Esophagus squamous epithelium (tissue), 5 donors: ENCODE data around the gene GLIPR1L1. TPM values are rescaled to one million over a fixed set of nuclear protein-coding genes. Genes with fewer than 3 reads are reported as not detected.
"Not testable (repeated sequence)": the region's sequence is repeated elsewhere in the genome, so short reads cannot be mapped to it uniquely, and the experiment has no call there.

Experiments
- DNase-seq: peaks from one replicate; lab custom pipeline; 2025; lab: John Stamatoyannopoulos, UW
- H3K27ac ChIP-seq, 4 donors: fragments of 200-600 bp; sonication (generic); one replicate each; pipeline ENCODE4 v1.5.1; 2016 to 2019; ENCODE audit warnings: mild to moderate bottlenecking in 1 of 4
- H3K27me3 ChIP-seq, 4 donors: fragments of 200-600 bp; sonication (generic); 1 replicate in 3 of 4; 2 replicates in 1 of 4; pipeline versions ENCODE4 v1.5.1 to v1.6.0; 2017 to 2021; ENCODE audit warnings: antibody characterized with exemption in 1 of 4
- H3K36me3 ChIP-seq, 3 donors: fragments of 200-600 bp; sonication (generic); one replicate each; pipeline ENCODE4 v1.5.1; 2016 to 2019
- H3K4me1 ChIP-seq, 3 donors: fragments of 200-600 bp; sonication (generic); one replicate each; pipeline ENCODE4 v1.5.1; 2017 to 2019
- H3K4me3 ChIP-seq, 4 donors: fragments of 200-600 bp; sonication (generic); 1 replicate in 3 of 4; 2 replicates in 1 of 4; pipeline ENCODE4 v1.5.1; 2016 to 2019; ENCODE audit warnings: mild to moderate bottlenecking in 2 of 4, moderate library complexity in 1 of 4
- H3K9me3 ChIP-seq, 3 donors: fragments of 200-600 bp; sonication (generic); one replicate each; pipeline ENCODE4 v1.5.1; 2016 to 2019
- POLR2A ChIP-seq, 4 donors: fragments of 450-650 bp; IDR thresholded peaks; one replicate each; pipeline ENCODE4 v1.6.1; 2017; ENCODE audit warnings: antibody characterized with exemption in 4 of 4, mild to moderate bottlenecking in 4 of 4, moderate library complexity in 3 of 4
- WGBS, 2 donors: methylation state at CpG; one replicate each; pipeline ENCODE4 v1.1.5; 2018; 5-methylcytosine and 5-hydroxymethylcytosine counted together
- intact Hi-C: fragments of 100-400 bp; cut with DNase I; formaldehyde crosslinking; loops from one replicate; pipeline ENCODE4 v1.15.0; 2022
- total RNA-seq, 4 donors: library from RNA; depleted of rRNA; stranded (reverse); fragments of >200 nt; gene quantifications; one replicate each; pipeline ENCODE4 v1.1.0, GENCODE V29; 2016
- TF ChIP-seq, protein P1 (sequence below), 6 experiments: fragments of 450-650 bp in 4 of 6; fragments of 200-600 bp in 2 of 6; sonication (generic) in 2 of 6; IDR thresholded peaks; one replicate each; pipeline ENCODE4 v1.5.1; 2016 to 2019; ENCODE audit warnings: antibody characterized with exemption in 6 of 6, mild to moderate bottlenecking in 4 of 6, moderate library complexity in 4 of 6
- donor health status: DM: yes; HTN: yes; CAD: no.

The GLIPR1L1 gene
- total RNA-seq, 4 donors from 2014 or later = not detected

DNA sequence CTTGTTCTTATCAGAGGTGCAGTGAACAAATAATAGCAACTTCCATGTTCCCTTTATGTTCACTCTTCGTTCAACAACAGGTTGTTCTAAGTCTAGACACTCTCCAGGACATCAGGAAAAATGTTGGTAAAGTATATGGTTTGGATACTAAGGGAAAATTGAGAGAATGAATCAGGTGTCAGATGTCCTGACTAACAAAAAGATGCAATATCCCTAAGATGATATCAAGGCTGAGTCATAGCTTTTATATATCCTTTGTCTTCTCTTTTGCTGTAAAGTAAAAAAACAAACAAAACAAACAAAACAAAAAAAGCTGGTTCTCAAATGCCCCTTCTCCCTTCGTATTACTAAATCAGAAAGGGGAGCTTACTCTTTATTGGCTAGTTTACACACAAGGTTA, 11.1 kb downstream of the GLIPR1L1 start:
- Histone ChIP-seq H3K4me1 (no peaks in the 10 kb centered on the region), H3K36me3 (no peaks in the 10 kb centered on the region), H3K9me3 (no peaks in the 10 kb centered on the region), H3K4me3 (no peak overlapping the region), H3K27ac (no peak overlapping the region), H3K27me3 (no peaks in the 10 kb centered on the region)
- 70 to 72% methylated on average over 2 of the region's 2 CpGs for WGBS, 2 donors
- no peak for DNase-seq
- intact Hi-C loops = no loop called here
- no peak for TF ChIP-seq POLR2A (IDR thresholded peaks at IDR 0.05)
- TF ChIP-seq, protein P1, sequence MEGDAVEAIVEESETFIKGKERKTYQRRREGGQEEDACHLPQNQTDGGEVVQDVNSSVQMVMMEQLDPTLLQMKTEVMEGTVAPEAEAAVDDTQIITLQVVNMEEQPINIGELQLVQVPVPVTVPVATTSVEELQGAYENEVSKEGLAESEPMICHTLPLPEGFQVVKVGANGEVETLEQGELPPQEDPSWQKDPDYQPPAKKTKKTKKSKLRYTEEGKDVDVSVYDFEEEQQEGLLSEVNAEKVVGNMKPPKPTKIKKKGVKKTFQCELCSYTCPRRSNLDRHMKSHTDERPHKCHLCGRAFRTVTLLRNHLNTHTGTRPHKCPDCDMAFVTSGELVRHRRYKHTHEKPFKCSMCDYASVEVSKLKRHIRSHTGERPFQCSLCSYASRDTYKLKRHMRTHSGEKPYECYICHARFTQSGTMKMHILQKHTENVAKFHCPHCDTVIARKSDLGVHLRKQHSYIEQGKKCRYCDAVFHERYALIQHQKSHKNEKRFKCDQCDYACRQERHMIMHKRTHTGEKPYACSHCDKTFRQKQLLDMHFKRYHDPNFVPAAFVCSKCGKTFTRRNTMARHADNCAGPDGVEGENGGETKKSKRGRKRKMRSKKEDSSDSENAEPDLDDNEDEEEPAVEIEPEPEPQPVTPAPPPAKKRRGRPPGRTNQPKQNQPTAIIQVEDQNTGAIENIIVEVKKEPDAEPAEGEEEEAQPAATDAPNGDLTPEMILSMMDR (IDR thresholded peaks at IDR 0.05) = no peak

DNA sequence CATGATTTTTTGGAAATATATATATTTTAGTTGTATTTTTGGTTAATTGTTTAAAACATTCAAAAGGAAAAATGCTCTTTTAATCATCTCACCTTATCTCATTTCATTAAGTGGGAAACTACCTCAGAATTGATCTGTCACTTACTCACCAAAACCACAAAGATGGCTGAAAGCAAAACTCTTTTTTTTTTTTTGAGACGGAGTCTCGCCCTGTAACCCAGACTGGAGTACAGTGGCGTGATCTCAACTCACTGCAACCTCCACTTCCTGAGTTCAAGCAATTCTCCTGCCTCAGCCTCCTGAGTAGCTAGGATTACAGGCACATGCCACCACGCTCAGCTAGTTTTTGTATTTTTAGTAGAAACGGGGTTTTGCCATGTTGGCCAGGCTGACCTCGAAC, 11.7 kb downstream of the GLIPR1L1 start:
- intact Hi-C loops = not testable (repeated sequence)
- WGBS, 2 donors = 79 to 90% methylated on average over 6 of the region's 6 CpGs

DNA sequence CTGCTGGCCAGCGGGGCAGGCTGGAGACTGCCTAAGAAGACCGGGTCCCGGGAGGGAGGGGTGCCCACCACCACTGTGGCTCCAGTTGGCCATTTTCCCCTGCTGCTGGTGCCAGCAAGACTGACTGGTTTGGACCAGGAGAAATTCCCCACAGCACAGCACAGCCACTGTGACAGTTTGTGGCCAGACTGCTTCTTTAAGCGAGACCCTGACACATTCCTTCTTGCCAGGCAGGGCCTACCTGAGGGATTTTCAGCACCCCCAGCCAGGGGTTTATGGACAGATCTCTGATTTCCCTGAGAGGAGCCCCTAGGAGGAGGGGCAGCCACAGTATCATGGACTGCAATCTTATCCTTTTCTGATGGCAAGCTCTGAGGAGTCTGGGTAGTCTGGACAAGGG, 15.5 kb downstream of the GLIPR1L1 start:
- TF ChIP-seq, protein P1 (IDR thresholded peaks at IDR 0.05) = no peak
- TF ChIP-seq POLR2A (IDR thresholded peaks at IDR 0.05) = no peak
- Histone ChIP-seq H3K4me3 (no peak overlapping the region), H3K27ac (no peak overlapping the region), H3K27me3 (no peaks in the 10 kb centered on the region), H3K9me3 (no peaks in the 10 kb centered on the region), H3K36me3 (no peaks in the 10 kb centered on the region), H3K4me1 (no peaks in the 10 kb centered on the region)
- intact Hi-C loops = no loop called here
- WGBS, 2 donors = 90 to 93% methylated on average over 3 to 4 of the region's 4 CpGs
- no peak for DNase-seq

More for the DNA sequence above, 11.7 kb downstream of the GLIPR1L1 start:
- not testable (repeated sequence) for H3K4me1 ChIP-seq, H3K27me3 ChIP-seq, H3K9me3 ChIP-seq, H3K36me3 ChIP-seq, H3K4me3 ChIP-seq, H3K27ac ChIP-seq, DNase-seq

DNA sequence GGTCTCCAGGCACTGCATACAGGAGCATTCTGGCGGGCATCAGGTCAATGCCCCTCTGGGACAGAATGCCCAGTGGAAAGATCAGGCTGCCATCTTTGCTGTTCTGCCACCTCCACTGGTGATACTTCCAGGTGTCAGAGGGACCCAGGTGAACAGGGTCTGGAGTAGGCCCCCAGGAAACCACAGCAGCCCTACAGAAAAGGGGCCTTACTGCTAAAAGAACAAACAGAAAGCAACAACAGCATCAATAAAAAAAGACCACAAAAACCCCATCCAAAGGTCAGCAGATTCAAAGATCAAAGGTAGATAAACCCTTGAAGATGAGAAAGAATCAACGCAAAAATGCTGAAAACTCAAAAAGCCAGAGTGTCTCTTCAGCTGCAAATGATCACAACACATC, 15.9 kb downstream of the GLIPR1L1 start:
- no peak for DNase-seq
- Histone ChIP-seq H3K4me3 (no peak overlapping the region), H3K27me3 (no peaks in the 10 kb centered on the region), H3K9me3 (no peaks in the 10 kb centered on the region), H3K36me3 (no peaks in the 10 kb centered on the region), H3K27ac (no peak overlapping the region), H3K4me1 (no peaks in the 10 kb centered on the region)
- intact Hi-C loops = no loop called here
- TF ChIP-seq, protein P1 (IDR thresholded peaks at IDR 0.05) = no peak
- TF ChIP-seq POLR2A (IDR thresholded peaks at IDR 0.05) = no peak
- 71 to 90% methylated on average over 1 of the region's 2 CpGs for WGBS, 2 donors

DNA sequence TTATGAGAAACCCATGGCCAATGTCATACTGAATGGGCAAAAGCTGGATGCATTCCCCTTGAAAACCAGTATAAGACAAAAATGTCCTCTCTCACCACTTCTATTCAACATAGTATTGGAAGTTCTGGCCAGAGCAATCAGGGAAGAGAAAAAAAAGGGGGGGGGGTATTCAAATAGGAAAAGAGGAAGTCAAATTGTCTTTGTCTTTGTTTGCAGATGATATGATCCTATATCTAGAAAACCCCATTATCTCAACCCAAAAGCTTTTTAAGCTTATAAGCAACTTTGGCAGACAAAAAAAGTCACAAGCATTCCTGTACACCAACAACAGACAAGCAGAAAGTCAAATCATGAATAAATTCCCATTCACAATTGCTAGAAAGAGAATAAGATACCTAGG, 19.5 kb downstream of the GLIPR1L1 start:
- Histone ChIP-seq H3K4me3 (no peak overlapping the region), H3K27ac (no peak overlapping the region), H3K27me3 (no peaks in the 10 kb centered on the region), H3K9me3 (no peaks in the 10 kb centered on the region), H3K36me3 (no peaks in the 10 kb centered on the region), H3K4me1 (no peaks in the 10 kb centered on the region)
- intact Hi-C loops = no loop called here
- DNase-seq = no peak
- TF ChIP-seq, protein P1 (IDR thresholded peaks at IDR 0.05) = no peak
- no peak for TF ChIP-seq POLR2A (IDR thresholded peaks at IDR 0.05)

DNA sequence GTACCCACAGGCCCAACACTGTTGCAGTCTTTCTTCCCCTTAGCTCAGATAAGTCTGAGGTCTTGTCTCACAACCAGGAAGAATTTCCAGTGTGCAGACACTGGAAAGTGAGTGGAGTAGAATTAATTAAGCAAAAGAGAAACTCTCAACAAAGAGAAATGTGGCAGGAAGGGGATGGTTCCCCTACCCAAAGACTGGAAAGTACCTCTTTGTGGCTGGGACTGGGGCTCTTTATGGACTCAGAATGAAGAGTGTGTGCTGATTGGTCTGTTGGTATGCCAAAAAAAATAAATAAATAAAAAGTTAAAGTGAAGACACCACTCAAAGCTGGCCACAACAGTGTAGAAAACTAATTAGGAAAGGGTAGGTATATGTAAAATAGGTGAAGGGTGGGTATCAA, 26.4 kb downstream of the GLIPR1L1 start:
- intact Hi-C loops = no loop called here
- TF ChIP-seq, protein P1 (IDR thresholded peaks at IDR 0.05) = no peak
- TF ChIP-seq POLR2A (IDR thresholded peaks at IDR 0.05) = no peak
- no peaks in the 10 kb centered on the region for H3K36me3 ChIP-seq

More for the DNA sequence above, 26.4 kb downstream of the GLIPR1L1 start:
- H3K4me3 ChIP-seq = no peak overlapping the region
- H3K4me1 ChIP-seq = no peaks in the 10 kb centered on the region
- H3K27ac ChIP-seq = no peak overlapping the region
- no peaks in the 10 kb centered on the region for H3K27me3 ChIP-seq
- no peaks in the 10 kb centered on the region for H3K9me3 ChIP-seq
- no peak for DNase-seq
